ENCODE data around the gene MKS1. TPM values are rescaled to one million over a fixed set of nuclear protein-coding genes. Genes with fewer than 3 reads are reported as not detected.

Gene MKS1
- total and polyA plus RNA-seq, 12 donors = 9.1 to 28.2 (median 16.5) TPM

- no peak for TF ChIP-seq CTCF (IDR thresholded peaks at IDR 0.05)
- no peak for TF ChIP-seq POLR2A (IDR thresholded peaks at IDR 0.05)
- 82 to 94% (median 88%) methylated on average over 4 of the region's 4 CpGs; no CpG with 5 or more reads in 1 of the 4 donors for WGBS, 4 donors
Observed at GRCh38 chr17:58186591-58186990, 32.5 kb downstream of the MKS1 start.

GRCh38 chr17:58184986-58185761 is 33.9 kb downstream of the MKS1 start:
- Histone ChIP-seq H3K4me1 (replicated peaks in 1 of 2) (no peaks in the 10 kb centered on the region), H3K27ac (no peak overlapping the region), H3K9me3 (replicated peaks in 1 of 3) (no peaks in the 10 kb centered on the region), H3K36me3 (replicated peaks in 1 of 2) (no peaks in the 10 kb centered on the region), H3K4me3 (no peak overlapping the region), H3K27me3 (no peaks in the 10 kb centered on the region)
- intact Hi-C loops (cut with DNase I) = no loop called here
- DNase-seq = no peak
- 75 to 84% (median 76%) methylated on average over 4 to 8 of the region's 8 CpGs for WGBS, 4 donors
- TF ChIP-seq CTCF (IDR thresholded peaks at IDR 0.05) (no peak), POLR2A (IDR thresholded peaks at IDR 0.05) (no peak)

More at GRCh38 chr17:58186591-58186990, 32.5 kb downstream of the MKS1 start:
- no peaks in the 10 kb centered on the region for H3K27me3 ChIP-seq
- no peaks in the 10 kb centered on the region for H3K4me1 ChIP-seq (replicated peaks in 1 of 2)
- intact Hi-C loops (cut with DNase I) = no loop called here
- no peaks in the 10 kb centered on the region for H3K36me3 ChIP-seq (replicated peaks in 1 of 2)
- H3K27ac ChIP-seq = no peak overlapping the region
- no peaks in the 10 kb centered on the region for H3K9me3 ChIP-seq (replicated peaks in 1 of 3)
- DNase-seq = no peak
- no peak overlapping the region for H3K4me3 ChIP-seq

- H3K4me1 ChIP-seq (replicated peaks in 1 of 2) = no peaks in the 10 kb centered on the region
- H3K27ac ChIP-seq = no peak overlapping the region
- intact Hi-C loops (cut with DNase I) = no loop called here
- 71 to 82% (median 75%) methylated on average over 8 to 10 of the region's 10 CpGs for WGBS, 4 donors
- no peaks in the 10 kb centered on the region for H3K36me3 ChIP-seq (replicated peaks in 1 of 2)
- no peaks in the 10 kb centered on the region for H3K9me3 ChIP-seq (replicated peaks in 1 of 3)
- no peak overlapping the region for H3K4me3 ChIP-seq
- DNase-seq = no peak
- no peaks in the 10 kb centered on the region for H3K27me3 ChIP-seq
- TF ChIP-seq POLR2A (IDR thresholded peaks at IDR 0.05) = no peak
- no peak for TF ChIP-seq CTCF (IDR thresholded peaks at IDR 0.05)
Observed at GRCh38 chr17:58184308-58184985, 34.6 kb downstream of the MKS1 start.

GRCh38 chr17:58183514-58183913 is 35.5 kb downstream of the MKS1 start:
- Histone ChIP-seq H3K9me3 (replicated peaks in 1 of 3) (no peaks in the 10 kb centered on the region), H3K4me3 (no peak overlapping the region), H3K4me1 (replicated peaks in 1 of 2) (no peaks in the 10 kb centered on the region), H3K27me3 (no peaks in the 10 kb centered on the region), H3K27ac (no peak overlapping the region), H3K36me3 (replicated peaks in 1 of 2) (no peaks in the 10 kb centered on the region)
- intact Hi-C loops (cut with DNase I) = no loop called here
- TF ChIP-seq CTCF (IDR thresholded peaks at IDR 0.05) (no peak), POLR2A (IDR thresholded peaks at IDR 0.05) (no peak)
- no peak for DNase-seq
- whole genome bisulfite sequencing, 4 donors = 78 to 100% (median 81%) methylated on average over 1 to 4 of the region's 4 CpGs

Measured in adrenal gland (tissue), 12 donors.